Stimulated activated CD4-positive, alpha-beta T cell treated with anti-CD3 and anti-CD28 coated beads, Interleukin-12 subunit alpha, Interleukin-12 subunit beta, amount 100 ng/mL, for 4 hours (primary cell): ENCODE results near the gene ALAS1.

ENCODE experiments used
- DNase-seq: peaks from one replicate; pipeline ENCODE4 v3.0.0-alpha.2; 2020

ALAS1 gene

DNA sequence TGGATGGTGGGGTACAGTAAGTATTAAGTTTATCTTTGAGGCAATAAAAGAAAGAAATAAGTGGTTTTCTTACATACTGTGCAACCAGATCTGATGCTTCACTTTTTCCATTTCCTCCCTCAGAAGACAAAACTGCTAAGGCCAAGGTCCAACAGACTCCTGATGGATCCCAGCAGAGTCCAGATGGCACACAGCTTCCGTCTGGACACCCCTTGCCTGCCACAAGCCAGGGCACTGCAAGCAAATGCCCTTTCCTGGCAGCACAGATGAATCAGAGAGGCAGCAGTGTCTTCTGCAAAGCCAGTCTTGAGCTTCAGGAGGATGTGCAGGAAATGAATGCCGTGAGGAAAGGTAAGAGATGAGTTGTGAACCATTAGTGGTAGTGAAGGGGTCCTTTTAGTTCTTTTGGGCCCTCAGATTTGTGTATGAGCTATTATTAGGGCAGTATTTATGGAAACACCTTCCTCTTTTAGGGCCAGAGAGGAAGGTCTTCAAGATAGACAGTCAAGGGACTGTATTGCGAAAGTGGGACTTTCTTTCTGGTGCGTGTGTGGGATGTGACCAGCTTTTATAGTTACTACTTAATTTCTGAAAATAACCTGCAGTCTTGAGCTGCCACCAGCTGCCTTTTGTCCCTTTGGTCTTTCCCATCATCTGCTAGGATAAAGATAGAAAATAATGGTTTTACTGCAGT lies 4.6 kb downstream of the ALAS1 start:
- no peak for DNase-seq

DNA sequence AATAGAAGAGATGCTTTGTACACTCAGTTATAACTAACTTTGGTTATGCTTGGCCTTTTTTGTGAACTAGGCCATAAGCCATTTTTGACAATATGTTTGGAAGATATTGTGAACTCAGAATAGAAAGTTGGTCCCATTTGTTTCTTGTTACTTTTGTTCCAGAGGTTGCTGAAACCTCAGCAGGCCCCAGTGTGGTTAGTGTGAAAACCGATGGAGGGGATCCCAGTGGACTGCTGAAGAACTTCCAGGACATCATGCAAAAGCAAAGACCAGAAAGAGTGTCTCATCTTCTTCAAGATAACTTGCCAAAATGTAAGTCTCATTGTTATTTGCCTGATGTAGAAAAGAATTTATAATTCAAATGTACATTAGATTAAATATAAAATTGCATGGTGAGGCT lies 5.7 kb downstream of the ALAS1 start:
- no peak for DNase-seq

DNA sequence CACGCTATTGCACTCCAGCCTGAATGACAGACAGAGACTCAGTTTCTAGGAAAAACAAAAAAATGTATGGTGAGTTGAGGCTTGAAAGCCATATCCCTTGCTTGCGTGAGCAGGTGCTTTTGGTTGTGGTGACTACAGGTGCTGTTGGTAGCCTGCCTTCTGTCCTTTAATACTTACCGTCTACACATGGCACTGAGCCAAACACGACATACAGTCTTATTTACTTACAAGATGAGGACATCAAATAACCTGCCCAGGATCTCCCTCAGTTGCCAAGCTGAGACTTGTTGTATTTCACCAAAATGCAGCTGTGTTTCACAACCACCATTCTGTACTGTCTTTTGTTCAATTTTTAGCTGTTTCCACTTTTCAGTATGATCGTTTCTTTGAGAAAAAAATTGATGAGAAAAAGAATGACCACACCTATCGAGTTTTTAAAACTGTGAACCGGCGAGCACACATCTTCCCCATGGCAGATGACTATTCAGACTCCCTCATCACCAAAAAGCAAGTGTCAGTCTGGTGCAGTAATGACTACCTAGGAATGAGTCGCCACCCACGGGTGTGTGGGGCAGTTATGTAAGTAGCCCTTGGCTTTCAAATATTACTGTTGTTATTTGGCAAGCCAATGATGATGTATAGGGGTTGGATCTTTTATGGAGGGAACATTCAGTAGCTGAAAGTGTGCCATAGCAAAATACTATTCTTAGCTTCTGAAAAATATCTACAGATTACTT lies 6.5 kb downstream of the ALAS1 start:
- DNase-seq: no peak

DNA sequence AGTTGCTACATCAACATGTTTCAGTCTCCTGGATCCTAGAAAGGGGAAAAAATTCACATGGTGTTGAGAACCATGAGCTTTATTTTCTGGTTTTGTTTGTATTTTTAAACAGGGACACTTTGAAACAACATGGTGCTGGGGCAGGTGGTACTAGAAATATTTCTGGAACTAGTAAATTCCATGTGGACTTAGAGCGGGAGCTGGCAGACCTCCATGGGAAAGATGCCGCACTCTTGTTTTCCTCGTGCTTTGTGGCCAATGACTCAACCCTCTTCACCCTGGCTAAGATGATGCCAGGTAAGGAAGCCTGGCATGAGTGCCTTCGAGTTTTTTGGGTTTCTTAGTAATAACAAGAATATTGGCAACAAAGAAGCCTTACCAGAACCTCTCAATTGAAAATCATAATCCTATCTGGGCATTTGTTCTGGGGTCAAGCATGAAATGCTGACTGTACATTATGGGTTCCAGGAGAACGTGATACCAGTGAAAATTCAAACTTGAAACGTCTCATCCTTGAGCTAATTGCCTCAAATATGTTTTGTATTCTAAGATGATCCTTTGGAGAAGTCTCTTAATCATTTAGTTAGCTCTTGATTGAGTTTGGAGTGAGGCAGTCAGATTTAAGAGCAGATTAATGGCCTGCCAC lies 7.9 kb downstream of the ALAS1 start:
- DNase-seq: no peak

DNA sequence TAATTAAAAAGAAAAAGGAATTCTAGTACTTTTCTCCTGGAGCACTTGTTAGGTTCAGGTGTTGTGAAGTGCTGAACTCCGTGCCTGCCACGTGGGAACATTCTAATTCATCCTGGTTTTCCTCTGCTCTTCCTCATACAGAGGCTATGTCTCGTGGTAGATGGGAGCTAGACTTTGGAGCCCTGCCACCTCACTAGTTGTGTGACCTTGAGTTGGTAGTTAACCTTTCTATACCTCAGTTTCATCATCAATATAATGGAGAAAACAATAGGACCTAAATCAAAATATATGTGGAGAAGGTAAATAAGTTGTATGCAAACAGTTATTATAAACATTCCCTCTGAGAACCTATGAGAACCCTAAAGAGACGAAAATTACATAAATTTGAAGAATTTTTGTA lies 10.6 kb downstream of the ALAS1 start:
- no peak for DNase-seq

DNA sequence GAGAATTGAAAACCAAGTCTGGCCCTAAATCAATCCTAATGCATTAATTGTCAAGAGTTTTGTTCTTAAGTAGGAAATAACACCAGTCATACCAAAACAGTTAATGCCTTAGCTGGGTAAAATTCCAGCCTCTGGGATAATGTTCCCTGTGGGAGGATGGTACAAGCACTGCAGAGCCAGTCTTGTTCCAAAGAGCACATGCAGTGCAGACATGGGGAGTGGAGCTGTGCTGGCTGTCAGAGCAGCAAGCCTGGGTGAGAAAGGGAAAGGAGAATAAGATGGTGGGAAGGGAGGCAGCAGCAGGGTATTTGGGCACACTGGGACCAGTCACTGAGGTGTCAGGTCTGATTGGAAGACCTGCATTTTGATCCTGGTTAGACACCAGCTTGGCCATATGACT lies 12.1 kb downstream of the ALAS1 start:
- no peak for DNase-seq

DNA sequence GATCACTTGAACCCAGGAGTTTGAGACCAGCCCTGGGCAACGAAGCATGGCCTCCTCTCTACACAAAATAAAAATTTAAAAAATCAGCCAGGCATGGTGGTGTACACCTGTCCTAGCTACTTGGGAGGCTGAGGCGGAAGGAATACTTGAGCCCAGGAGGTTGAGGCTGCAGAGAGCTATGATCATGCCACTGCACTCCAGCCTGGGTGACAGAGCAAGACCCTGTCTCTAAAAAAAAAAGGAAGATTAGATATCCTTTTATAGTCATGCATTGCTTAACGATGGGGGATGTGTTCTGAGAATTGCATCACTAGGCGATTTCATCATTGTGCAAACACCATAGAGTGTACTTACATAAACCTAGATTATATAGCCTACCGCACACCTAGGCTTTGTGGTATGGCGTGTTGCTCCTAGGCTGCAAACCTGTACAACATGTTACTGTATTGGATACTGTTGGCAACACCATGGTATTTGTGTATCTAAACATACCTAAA lies 12.6 kb downstream of the ALAS1 start:
- DNase-seq: no peak

DNA sequence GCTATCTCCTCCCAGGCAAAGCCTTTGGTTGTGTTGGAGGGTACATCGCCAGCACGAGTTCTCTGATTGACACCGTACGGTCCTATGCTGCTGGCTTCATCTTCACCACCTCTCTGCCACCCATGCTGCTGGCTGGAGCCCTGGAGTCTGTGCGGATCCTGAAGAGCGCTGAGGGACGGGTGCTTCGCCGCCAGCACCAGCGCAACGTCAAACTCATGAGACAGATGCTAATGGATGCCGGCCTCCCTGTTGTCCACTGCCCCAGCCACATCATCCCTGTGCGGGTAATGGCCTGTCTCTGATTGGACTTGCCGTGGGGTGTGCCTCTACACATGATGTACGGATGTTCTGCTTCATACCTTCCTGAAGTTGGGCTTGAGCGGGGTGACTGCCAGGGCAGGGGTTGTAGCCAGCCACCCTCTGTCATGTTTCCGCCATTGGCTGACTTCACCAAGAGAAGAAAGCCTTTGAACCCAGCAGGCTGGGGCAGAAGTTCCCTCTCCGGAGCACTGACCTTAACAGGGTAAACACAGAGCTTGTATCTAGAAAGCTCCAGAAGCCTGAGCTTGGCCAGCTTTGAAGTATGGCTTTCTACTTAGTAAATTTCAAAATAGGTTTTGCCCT lies 13.4 kb downstream of the ALAS1 start:
- no peak for DNase-seq

DNA sequence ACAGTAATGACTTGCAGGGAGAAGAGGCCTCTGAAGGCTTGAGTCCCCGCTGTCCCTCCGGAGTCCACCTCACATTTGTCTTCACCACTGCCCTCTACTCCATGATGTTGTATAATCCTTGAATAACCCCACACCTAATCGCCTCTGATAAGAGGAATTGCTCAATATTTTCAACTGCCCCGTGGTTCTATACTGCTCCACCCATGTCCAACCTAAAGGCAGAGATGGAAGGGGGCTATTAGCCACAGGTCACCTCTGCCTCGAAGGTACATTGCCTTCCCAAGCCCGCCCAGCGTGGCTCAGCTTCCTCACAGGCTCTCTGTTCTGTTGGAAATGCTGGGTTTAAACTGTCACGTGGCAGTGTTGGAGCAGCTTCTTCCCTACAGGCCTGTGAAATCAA lies 15.0 kb downstream of the ALAS1 start:
- DNase-seq: no peak

DNA sequence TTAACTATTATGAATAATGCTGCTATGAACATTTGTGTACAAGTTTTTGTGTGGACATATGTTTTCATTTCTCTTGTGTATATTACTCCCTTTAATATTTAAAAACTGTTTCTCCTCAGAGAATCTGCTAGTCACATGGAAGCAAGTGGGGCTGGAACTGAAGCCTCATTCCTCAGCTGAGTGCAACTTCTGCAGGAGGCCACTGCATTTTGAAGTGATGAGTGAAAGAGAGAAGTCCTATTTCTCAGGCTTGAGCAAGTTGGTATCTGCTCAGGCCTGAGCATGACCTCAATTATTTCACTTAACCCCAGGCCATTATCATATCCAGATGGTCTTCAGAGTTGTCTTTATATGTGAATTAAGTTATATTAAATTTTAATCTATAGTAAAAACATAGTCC lies 15.9 kb downstream of the ALAS1 start:
- no peak for DNase-seq

DNA sequence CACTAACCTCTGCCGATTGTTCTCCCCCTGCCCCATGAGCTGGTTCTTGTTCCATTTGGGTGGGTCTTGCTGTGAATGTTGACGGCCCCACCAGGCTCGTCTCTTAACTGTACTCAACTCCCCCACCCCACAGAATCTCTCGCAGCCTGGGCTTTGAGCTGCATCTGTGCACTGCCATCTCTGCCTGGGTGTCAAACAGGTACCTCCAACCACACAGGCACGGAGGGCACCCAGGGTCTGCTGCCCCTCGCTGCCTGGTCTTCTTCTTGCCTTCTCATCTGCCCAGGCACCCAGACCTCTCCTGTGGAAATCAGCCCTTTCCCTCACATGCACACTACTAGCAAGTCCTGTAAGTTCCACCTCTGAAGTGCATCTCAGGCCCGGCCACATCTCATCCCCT lies 17.4 kb downstream of the ALAS1 start:
- DNase-seq: no peak

DNA sequence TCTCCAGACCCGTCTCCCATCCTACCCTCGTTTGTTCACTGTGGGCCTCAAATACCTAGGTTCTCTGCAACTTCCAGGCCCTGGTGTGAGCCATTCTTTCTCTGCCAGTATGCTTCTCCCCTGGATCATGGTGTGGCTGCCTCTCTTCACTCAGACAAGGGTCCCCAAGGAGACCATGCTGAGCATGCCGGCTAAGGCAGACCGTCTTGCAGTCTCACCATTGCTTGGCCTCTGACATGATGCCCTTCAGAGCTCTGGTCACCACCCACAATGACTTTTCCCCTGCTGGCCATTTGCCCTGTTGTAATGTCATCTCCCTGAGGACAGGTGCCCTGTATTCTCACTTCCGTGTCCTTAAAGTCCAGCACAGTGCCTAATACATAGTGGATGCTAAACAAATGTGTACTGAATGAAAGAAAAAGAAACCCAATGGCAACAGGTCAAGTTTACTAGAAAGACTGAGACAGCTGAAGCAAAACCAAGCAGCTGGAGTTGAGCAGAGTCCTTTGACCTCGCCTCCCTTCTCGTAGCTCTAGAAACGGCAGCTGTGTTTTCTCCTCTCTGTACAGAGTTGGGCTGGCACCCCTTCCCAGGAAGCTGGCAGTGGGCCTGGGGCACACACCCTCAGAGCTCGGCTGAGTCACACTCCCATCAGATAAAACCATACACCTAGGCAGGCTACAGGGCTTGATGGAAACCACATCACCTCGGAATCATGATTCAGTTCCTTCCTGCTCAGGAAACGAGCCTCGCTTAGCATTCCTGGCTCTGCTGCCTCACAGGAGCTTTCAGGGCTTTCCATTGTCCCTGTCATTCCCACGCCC lies 18.8 kb downstream of the ALAS1 start:
- DNase-seq: no peak

DNA sequence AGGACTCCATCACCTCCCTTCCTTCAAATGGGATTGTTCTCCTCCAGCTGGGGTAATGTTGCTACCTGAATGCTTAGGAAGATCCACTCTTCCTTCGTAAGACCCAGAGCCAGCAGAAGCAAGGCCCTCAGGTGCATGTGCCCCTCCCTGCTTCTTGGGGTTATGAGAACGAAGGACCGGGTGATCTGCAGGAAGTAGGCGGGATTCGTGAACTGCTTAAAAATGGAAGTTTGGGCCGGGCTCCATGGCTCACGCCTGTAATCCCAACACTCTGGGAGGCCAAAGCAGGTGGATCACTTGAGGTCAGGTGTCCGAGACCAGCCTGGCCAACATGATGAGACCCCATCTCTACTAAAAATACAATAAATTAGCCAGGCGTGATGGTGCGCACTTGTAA lies 19.4 kb downstream of the ALAS1 start:
- DNase-seq: no peak

DNA sequence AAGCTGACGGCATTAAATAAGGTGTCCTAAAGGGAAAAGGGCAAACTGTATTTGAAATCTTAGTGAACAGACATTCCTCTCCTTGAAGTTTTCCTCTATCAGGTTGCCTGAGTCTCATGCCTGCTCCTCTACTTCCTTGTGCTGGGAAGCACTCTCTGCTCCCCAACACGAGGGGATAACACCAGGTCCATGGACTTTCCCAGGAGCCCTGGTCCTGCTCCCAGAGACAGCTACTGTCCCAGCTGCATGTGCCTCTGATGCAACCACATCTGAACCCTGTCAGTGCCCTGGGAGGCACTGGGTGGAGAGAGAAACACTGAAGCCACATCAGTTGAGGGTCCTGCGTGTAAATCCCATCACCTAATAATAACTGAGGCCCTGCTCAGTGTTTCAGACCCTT lies 20.1 kb downstream of the ALAS1 start:
- no peak for DNase-seq

DNA sequence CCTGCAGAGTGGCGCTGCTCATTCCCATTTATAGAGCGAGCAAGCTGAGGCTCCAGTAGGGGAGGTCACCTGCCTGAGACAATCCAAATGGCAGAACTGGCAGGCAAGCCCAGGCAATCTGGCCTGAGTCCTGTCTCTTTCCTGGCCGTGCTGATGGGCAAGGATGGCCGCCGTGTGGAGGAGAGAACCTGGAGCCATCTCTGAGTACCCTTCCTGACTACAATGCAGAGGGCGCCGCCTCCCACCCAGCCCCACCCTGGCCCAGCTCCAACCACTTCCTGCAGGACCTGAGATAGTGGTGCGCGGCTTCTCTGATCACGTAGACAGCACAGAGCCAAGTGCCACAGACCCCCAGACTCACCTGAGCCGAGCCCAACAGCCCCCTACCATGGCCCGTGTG lies 20.5 kb downstream of the ALAS1 start:
- DNase-seq: no peak

DNA sequence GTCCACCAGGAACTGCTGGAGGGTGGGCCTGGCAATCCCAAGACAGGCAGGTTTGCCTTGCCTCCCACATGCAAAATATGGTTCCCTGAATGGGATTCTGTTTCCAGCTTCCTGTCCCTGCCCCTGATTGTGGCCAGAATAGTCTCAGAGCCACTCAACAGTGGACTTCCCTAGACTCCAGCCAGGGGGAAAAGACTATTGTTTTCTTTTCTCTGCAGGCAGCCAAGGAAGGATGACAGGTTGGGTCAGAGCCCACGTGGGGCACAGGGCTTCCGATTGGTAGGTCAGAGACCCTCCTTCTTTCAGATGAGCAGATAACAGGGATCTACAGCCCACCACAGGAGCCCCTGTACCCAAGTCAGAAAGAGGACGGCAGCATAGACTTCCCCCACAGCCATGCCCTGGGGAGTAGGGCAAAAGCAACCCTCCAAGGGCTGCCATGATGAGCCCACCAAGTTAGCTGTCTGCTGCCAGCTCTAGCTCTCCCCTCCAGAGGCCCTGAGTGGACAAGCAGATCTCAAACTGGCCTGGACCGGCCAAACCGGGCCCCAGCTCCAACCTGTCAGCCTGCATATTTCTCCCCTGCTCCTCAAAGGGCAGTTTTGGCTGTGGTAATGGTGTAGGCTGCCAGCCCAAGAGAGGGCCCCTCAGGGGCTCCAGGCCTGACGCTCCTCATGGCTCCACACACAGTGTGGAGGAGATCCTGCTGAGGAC lies 21.1 kb downstream of the ALAS1 start:
- no peak for DNase-seq

DNA sequence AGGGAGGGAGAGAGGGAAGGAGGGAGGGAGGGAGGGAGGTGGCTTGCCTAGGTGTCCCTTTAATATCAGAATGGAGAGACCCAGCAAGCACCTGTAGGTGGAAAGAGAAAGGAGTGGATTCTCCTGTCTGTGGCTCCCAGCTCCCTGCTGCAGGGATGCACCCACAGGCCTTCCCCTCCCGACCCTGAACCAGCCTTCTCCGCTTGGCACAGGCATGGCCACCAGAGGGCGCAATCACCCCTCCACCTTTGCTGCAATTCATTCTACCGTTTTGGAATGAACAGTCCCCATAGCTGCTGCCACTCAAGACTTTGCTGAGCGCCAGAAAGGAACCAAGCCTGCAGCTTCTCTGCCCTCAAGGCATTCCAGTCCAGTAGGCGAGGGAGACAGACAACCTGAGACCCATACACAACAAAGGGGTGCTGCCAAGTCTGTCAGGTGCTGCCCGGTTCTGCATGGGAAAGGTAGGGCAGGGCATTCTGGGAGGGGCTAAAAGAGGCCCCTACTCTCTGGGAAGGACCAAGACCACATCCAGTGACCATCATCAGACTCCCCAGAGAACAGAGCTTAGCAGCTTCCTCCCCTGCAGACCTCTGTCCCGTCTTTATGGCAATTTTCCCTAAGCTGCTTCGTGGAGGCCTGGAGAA lies 22.5 kb downstream of the ALAS1 start:
- DNase-seq: peak; percentile 89

DNA sequence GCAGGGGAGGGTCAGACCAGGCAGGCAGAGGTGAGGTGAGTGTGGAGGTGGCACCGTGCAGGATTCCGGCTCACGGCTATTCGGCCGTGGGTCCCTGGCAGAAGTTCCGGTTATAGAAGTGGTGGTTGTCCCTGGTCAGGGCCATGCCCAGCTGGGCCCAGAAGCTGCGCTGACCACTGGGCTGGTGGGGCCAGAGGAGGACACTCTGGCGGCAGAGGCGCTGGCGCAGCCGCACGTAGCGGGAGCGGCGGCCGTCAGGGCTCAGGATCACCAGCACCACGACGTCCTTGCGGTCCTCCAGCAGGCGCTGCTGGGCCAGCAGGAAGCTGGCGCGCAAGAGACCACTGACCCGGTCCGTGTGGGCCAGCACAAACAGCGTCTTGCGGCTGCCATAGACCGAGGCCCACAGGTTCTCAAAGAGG lies 23.2 kb downstream of the ALAS1 start:
- no peak for DNase-seq

DNA sequence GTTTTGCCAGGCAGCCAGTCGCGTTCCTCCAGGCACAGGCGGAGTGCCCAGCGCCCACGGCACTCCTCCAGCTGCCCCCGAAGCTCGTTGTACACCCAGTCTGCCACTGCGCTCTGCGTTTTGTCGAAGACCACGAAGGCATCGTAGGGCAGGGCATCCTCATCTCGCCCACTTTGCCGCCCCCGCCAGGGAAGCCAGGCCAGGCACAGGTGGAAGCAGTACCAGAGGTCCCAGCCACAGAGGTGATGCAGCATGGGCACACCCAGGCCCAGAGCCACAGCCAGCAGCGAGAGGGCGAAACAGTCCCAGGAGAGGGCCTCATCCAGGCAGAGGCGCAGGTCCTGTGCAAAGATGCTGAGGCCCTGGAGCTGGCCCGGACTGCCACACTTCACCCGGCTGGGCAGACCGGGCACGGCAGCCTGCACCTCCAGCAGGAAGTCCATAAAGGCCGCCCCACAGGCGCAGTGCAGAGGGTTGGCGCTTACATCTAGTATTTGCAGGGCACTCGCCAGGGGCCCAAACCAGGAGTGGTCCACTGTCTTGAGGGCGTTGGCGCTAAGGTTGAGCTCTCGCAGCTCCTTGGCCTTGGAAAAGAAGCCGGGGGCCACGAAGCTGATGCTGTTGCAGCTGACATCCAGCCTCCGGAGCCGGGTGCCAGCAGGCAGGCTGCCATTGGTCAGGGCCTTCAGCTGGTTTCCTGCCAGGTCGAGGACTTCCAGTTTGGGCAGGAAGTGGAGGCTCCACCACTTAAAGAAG lies 23.8 kb downstream of the ALAS1 start:
- no peak for DNase-seq

DNA sequence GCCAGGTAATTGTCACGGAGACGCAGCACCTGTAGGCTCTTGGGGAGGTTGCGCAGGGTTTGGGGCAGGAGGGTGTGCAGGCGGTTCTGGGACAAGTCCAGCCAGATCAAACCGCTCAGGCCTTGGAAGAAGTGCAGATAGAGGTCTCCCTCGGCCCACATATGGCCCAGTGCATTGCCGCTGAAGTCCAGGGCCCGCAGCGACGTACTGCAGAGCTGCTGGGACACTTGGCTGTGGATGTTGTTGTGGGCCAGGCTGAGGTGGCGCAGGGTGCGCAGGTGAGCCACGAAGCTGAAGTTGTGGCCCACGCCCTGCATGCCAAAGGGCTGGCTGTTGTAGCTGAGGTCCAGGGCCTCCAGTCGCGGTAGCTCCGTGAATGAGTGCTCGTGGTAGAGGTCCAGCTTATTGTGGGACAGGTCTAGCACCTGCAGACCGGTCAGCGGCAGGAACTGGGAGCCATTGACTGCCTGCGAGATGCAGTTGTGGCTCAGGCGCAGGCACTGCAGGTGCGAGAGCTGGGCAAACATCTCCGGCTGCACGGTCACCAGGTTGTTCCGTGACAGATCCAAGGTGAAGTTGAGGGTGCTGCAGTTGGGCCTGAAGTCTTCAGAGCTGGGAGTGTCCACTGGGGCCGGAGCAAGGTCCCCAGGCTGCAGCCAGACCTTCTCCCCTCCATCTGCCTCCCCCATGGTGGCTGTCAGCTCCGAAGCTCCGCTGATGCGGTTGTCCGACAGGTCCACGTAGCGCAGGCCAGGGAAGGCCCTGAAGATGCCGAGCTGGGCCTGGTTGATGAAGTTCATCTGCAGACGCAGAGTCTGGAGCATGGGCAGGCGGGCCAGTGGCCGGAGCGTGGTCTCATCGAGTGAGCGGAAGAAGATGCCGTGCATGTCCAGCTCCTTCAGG lies 24.6 kb downstream of the ALAS1 start:
- no peak for DNase-seq
